Panc1 (cell line): Measurements from ENCODE around the gene CACTIN. TPM values are rescaled to one million over a fixed set of nuclear protein-coding genes. Genes with fewer than 3 reads are reported as not detected.

ENCODE experiments used
- ATAC-seq: fragments of 200-7000 bp; cut with Tn5 transposase; 2 replicates; pipeline ENCODE4 v1.9.1; 2020; ENCODE audit warnings: mild to moderate bottlenecking, moderate library complexity
- BruUV-seq: library from RNA; stranded (reverse); fragments of 400-500 nt; replicated peaks from 2 replicates; lab custom pipeline; 2021; lab: Mats Ljungman, UMichigan
- CTCF ChIA-PET: fragments of 300-600 bp; sonication (Branson Sonifier 250); formaldehyde crosslinking; loops from one replicate; lab custom pipeline; 2022; ENCODE audit warnings: antibody characterized with exemption; lab: Charles Lee
- POLR2A ChIA-PET: fragments of 300-600 bp; sonication (Branson Sonifier 250); formaldehyde crosslinking; loops from one replicate; lab custom pipeline; 2022; ENCODE audit warnings: antibody characterized with exemption; lab: Charles Lee
- DNase-seq: peaks from one replicate; pipeline ENCODE4 v3.0.0-alpha.2; 2010; ENCODE audit warnings: low read depth, low spot score
- H3K27ac ChIP-seq: 2 replicates; pipeline ENCODE4 v1.5.1; 2011; ENCODE audit warnings: mild to moderate bottlenecking, low read length, inconsistent platforms
- H3K27me3 ChIP-seq: fragments of 200-500 bp; sonication (Bioruptor generic); 2 replicates; pipeline ENCODE4 v1.6.0; 2014; ENCODE audit warnings: low read length, inconsistent platforms; ENCODE audit not compliant: control insufficient read depth, insufficient read depth
- H3K36me3 ChIP-seq: fragments of 200-500 bp; sonication (Bioruptor generic); 2 replicates; pipeline ENCODE4 v1.5.1; 2014; ENCODE audit warnings: inconsistent platforms, mild to moderate bottlenecking, low read length, moderate library complexity; ENCODE audit not compliant: control insufficient read depth, insufficient read depth
- H3K4me1 ChIP-seq: 2 replicates; pipeline ENCODE4 v1.5.1; 2011; ENCODE audit warnings: inconsistent platforms, mild to moderate bottlenecking, low read length, moderate library complexity; ENCODE audit not compliant: control insufficient read depth, insufficient read depth
- H3K4me3 ChIP-seq, 2 experiments: 2 replicates each; pipeline ENCODE4 v1.5.1; 2011 to 2012; ENCODE audit warnings: low read depth in 2 of 2, low read length in 2 of 2, mild to moderate bottlenecking in 2 of 2, inconsistent platforms in 1 of 2, moderate library complexity in 1 of 2
- H3K9me3 ChIP-seq: fragments of 200-500 bp; sonication (Bioruptor generic); 2 replicates; pipeline ENCODE4 v1.5.1; 2014; ENCODE audit warnings: low read depth, mild to moderate bottlenecking, inconsistent platforms, low read length, moderate library complexity; ENCODE audit not compliant: control insufficient read depth, insufficient read depth
- POLR2AphosphoS5 ChIP-seq: IDR thresholded peaks from 2 replicates; pipeline ENCODE4 v1.6.1; 2012; ENCODE audit warnings: mild to moderate bottlenecking, low read depth, low read length, moderate library complexity
- REST ChIP-seq, 2 experiments: IDR thresholded peaks; 2 replicates each; pipeline ENCODE4 v1.6.1; 2011 to 2012; ENCODE audit warnings: low read depth in 2 of 2, control low read depth in 1 of 2, low read length in 1 of 2, mild to moderate bottlenecking in 1 of 2, moderate library complexity in 1 of 2; ENCODE audit not compliant: insufficient read depth in 1 of 2
- SIN3A ChIP-seq: IDR thresholded peaks from 2 replicates; pipeline ENCODE4 v1.6.1; 2012; ENCODE audit warnings: low read depth, mild to moderate bottlenecking, low read length, moderate library complexity, borderline replicate concordance; ENCODE audit not compliant: insufficient read depth
- TCF7L2 ChIP-seq: IDR thresholded peaks from 2 replicates; pipeline ENCODE4 v1.6.1; 2011; ENCODE audit warnings: mild to moderate bottlenecking, low read depth, low read length, inconsistent platforms
- in situ Hi-C: cut with HindIII; loops from 2 replicates; pipeline ENCODE4 v1.10.0; 2016; ENCODE audit warnings: low sequenced_read_pairs, low pct_unique_long_range_greater_than_20kb
- intact Hi-C: fragments of 100-400 bp; cut with micrococcal nuclease; formaldehyde crosslinking; loops from one replicate; pipeline ENCODE4 v1.10.0; 2022; ENCODE audit not compliant: unreplicated experiment
- total RNA-seq: library from RNA; stranded (reverse); gene quantifications from one replicate; pipeline ENCODE4 v1.2.1, GENCODE V29; 2021; ENCODE audit not compliant: unreplicated experiment
- TF ChIP-seq, protein P1 (sequence below): fragments of 450-650 bp; IDR thresholded peaks from 2 replicates; pipeline ENCODE4 v1.5.1; 2017; ENCODE audit warnings: mild to moderate bottlenecking

CACTIN gene
- total RNA-seq, 1 experiment from 2014 or later: 25.2 TPM

DNA sequence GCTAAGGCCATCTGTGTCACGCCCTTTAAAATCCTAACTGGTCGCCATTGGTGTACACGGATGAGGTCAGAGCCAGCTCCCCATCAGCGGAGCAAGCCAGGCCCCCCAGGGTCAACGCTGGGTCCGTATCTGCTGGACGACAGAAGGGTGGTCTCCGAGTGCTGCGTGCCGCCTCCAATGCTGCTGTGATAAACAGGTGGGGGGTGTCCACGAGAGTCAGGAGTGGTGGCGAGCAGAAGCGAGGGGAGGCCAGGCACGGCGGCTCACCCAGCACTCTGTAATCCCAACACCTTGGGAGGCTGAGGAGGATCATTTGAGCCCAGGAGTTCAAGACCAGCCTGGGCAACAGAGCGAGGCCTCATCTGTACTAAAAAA is 30.8 kb upstream of the CACTIN start:
- no TSS peak for BruUV-seq
- in situ Hi-C loops (no loop called here), intact Hi-C loops (no loop called here)
- TF ChIP-seq REST (IDR thresholded peaks at IDR 0.05; ENCODE audit: insufficient read depth in 1 of 2, low read depth in 2 of 2, low read length in 1 of 2): no peak
- TF ChIP-seq, protein P1, sequence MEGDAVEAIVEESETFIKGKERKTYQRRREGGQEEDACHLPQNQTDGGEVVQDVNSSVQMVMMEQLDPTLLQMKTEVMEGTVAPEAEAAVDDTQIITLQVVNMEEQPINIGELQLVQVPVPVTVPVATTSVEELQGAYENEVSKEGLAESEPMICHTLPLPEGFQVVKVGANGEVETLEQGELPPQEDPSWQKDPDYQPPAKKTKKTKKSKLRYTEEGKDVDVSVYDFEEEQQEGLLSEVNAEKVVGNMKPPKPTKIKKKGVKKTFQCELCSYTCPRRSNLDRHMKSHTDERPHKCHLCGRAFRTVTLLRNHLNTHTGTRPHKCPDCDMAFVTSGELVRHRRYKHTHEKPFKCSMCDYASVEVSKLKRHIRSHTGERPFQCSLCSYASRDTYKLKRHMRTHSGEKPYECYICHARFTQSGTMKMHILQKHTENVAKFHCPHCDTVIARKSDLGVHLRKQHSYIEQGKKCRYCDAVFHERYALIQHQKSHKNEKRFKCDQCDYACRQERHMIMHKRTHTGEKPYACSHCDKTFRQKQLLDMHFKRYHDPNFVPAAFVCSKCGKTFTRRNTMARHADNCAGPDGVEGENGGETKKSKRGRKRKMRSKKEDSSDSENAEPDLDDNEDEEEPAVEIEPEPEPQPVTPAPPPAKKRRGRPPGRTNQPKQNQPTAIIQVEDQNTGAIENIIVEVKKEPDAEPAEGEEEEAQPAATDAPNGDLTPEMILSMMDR: no peak
- no peak for TF ChIP-seq POLR2AphosphoS5
- no peak for TF ChIP-seq SIN3A
- TF ChIP-seq TCF7L2: no peak
- H3K27ac ChIP-seq: no peak overlapping the region
- ChIA-PET POLR2A (no interaction called here), CTCF (no interaction called here)
- no peak overlapping the region for H3K4me3 ChIP-seq
- no peak for ATAC-seq
- no peak for DNase-seq
- no peaks in the 10 kb centered on the region for H3K9me3 ChIP-seq
- H3K27me3 ChIP-seq: no peaks in the 10 kb centered on the region
- H3K4me1 ChIP-seq: no peaks in the 10 kb centered on the region
- no peaks in the 10 kb centered on the region for H3K36me3 ChIP-seq

- intact Hi-C loops (no loop called here), in situ Hi-C loops (no loop called here)
- H3K4me1 ChIP-seq: no peaks in the 10 kb centered on the region
- H3K36me3 ChIP-seq: no peaks in the 10 kb centered on the region
- ATAC-seq: no peak
- CTCF ChIA-PET: no interaction called here
- H3K27ac ChIP-seq: no peak overlapping the region
- no peak for DNase-seq
- no peaks in the 10 kb centered on the region for H3K9me3 ChIP-seq
- POLR2A ChIA-PET: no interaction called here
- BruUV-seq: no TSS peak
- no peaks in the 10 kb centered on the region for H3K27me3 ChIP-seq
- H3K4me3 ChIP-seq: no peak overlapping the region
- TF ChIP-seq, protein P1: no peak
- TF ChIP-seq TCF7L2: no peak
Measured at GRCh38 chr19:3656747-3657394, 30.3 kb upstream of the CACTIN start.
